GM06990 (cell line): ENCODE results near the gene ACAD10.

Experiments used
- DNase-seq: peaks from one replicate; pipeline ENCODE4 v3.0.0-alpha.2; 2011; ENCODE audit not compliant: insufficient read length; ENCODE audit errors: extremely low read depth
- H3K27me3 ChIP-seq: replicated peaks from 2 replicates; pipeline ENCODE4 v1.6.0; 2011; ENCODE audit warnings: low read length; ENCODE audit not compliant: control insufficient read depth, insufficient read depth
- H3K36me3 ChIP-seq: 2 replicates; pipeline ENCODE4 v1.5.1; 2011; ENCODE audit warnings: low read length; ENCODE audit not compliant: control insufficient read depth, insufficient read depth
- H3K4me3 ChIP-seq: replicated peaks from 2 replicates; pipeline ENCODE4 v1.5.1; 2011; ENCODE audit warnings: low read depth, mild to moderate bottlenecking, control low read depth, low read length
- TF ChIP-seq, protein P1 (sequence below): IDR thresholded peaks from 2 replicates; pipeline ENCODE4 v1.5.1; 2011; ENCODE audit warnings: low read length, control low read depth, mild to moderate bottlenecking, inconsistent platforms; ENCODE audit not compliant: insufficient read depth, poor library complexity, severe bottlenecking

Gene ACAD10

DNA sequence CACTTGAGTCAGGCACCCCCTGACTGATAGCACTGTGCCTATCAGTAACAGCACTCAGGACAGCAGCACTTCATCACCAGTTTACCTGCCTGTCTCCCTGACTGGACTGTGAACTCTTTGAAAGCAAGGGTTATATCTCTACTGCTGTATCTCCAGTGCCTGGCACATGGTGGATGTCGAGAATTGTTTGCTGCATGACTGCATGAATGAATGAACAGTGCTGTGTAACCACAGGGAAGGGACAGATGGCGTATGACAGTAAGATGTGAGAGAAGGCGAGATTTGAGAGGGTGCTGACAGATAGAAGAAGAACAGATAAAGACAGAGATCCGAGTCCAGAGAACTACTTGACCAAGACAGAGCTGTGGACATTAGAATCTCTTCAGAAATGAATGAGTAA lies 29.8 kb upstream of the ACAD10 start:
- Histone ChIP-seq H3K4me3 (no peak overlapping the region), H3K36me3 (peaks cover 8% of the 10 kb centered on the region)
- TF ChIP-seq, protein P1, sequence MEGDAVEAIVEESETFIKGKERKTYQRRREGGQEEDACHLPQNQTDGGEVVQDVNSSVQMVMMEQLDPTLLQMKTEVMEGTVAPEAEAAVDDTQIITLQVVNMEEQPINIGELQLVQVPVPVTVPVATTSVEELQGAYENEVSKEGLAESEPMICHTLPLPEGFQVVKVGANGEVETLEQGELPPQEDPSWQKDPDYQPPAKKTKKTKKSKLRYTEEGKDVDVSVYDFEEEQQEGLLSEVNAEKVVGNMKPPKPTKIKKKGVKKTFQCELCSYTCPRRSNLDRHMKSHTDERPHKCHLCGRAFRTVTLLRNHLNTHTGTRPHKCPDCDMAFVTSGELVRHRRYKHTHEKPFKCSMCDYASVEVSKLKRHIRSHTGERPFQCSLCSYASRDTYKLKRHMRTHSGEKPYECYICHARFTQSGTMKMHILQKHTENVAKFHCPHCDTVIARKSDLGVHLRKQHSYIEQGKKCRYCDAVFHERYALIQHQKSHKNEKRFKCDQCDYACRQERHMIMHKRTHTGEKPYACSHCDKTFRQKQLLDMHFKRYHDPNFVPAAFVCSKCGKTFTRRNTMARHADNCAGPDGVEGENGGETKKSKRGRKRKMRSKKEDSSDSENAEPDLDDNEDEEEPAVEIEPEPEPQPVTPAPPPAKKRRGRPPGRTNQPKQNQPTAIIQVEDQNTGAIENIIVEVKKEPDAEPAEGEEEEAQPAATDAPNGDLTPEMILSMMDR: no peak

GRCh38 chr12:111664499-111664898 lies 21.4 kb upstream of the ACAD10 start:
- H3K36me3 ChIP-seq: peaks cover 10% of the 10 kb centered on the region
- no peak overlapping the region for H3K4me3 ChIP-seq
- TF ChIP-seq, protein P1: no peak
- no peak for DNase-seq
- no peaks in the 10 kb centered on the region for H3K27me3 ChIP-seq

More for the DNA sequence above, 29.8 kb upstream of the ACAD10 start:
- H3K27me3 ChIP-seq: no peaks in the 10 kb centered on the region
- DNase-seq: no peak

- Histone ChIP-seq H3K36me3 (peaks cover 10% of the 10 kb centered on the region), H3K27me3 (no peaks in the 10 kb centered on the region), H3K4me3 (no peak overlapping the region)
- no peak for DNase-seq
- TF ChIP-seq, protein P1: no peak
Observed at GRCh38 chr12:111664961-111665865, 20.6 kb upstream of the ACAD10 start.

- Histone ChIP-seq H3K4me3 (no peak overlapping the region), H3K27me3 (no peaks in the 10 kb centered on the region), H3K36me3 (peaks cover 14% of the 10 kb centered on the region)
- TF ChIP-seq, protein P1: no peak
- no peak for DNase-seq
Observed at GRCh38 chr12:111672822-111673381, 13.0 kb upstream of the ACAD10 start.

DNA sequence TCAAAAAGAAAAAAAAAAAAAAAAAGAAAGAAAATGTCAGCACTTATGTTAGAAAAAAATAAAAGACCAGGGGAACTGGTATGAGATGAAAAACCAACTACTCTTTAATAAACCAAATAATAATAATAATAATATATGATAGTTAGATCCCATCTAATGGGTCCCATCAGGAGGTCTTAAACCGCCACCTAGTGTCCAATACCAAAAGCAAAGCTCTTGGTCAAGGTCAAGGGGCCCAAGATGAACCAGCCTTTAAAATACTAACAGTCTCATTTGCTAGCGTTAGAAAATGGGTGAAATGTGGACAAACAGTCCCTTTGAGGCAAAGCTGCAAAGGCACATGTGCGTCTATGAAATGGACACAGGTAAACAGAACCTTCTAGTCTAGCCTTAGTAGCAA lies 12.3 kb upstream of the ACAD10 start:
- Histone ChIP-seq H3K27me3 (no peaks in the 10 kb centered on the region), H3K36me3 (peaks cover 14% of the 10 kb centered on the region), H3K4me3 (no peak overlapping the region)
- TF ChIP-seq, protein P1: peak; percentile 51
- DNase-seq: no peak
